Measurements from ENCODE around the gene RPL29. TPM values are rescaled to one million over a fixed set of nuclear protein-coding genes. Genes with fewer than 3 reads are reported as not detected.

RPL29 gene
- total and polyA plus RNA-seq, 9 donors, result 2,497 to 3,484 (median 2,953) TPM

- Histone ChIP-seq H3K4me1 (ENCODE audit: control insufficient read depth, insufficient read depth, low read length) (peaks cover 66% of the 10 kb centered on the region), H3K36me3 (ENCODE audit: control insufficient read depth, insufficient read depth, low read length) (no peaks in the 10 kb centered on the region), H3K27me3 (ENCODE audit: control insufficient read depth, insufficient read depth, low read length) (no peaks in the 10 kb centered on the region), H3K4me3 (ENCODE audit: low read length) (no peak overlapping the region), H3K9me3 (replicated peaks; ENCODE audit: control insufficient read depth, low read depth, low read length) (no peaks in the 10 kb centered on the region), H3K27ac (ENCODE audit: low read length) (no peak overlapping the region)
- WGBS (ENCODE audit: insufficient coverage), result 78% methylated on average over 10 of the region's 10 CpGs
- DNase-seq, result no peak
These were observed 33.8 kb upstream of the RPL29 start for GRCh38 chr3:52029535-52029934.

DNA sequence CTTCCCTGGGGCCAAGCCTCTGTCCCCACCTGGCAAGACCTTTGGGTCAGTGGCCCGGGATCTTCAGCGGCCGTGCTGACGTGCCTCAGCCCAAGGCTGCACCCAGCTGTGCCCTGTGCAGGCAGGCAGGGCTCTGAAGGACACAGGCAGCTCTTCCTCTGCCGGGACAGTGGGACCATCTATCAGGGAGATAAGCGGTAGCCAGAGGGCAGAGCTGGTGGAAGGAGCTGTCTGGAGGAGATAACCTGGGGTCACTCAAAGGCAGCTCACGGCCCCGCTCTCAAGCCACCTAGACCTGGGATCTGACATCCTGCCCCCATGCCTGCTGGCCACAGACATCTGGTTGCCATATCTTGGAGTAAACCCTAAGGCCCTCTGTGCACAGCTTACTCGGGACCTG is 33.4 kb upstream of the RPL29 start:
- Histone ChIP-seq H3K27ac (ENCODE audit: low read length) (no peak overlapping the region), H3K27me3 (ENCODE audit: control insufficient read depth, insufficient read depth, low read length) (no peaks in the 10 kb centered on the region), H3K4me1 (ENCODE audit: control insufficient read depth, insufficient read depth, low read length) (peaks cover 69% of the 10 kb centered on the region), H3K4me3 (ENCODE audit: low read length) (no peak overlapping the region), H3K9me3 (replicated peaks; ENCODE audit: control insufficient read depth, low read depth, low read length) (no peaks in the 10 kb centered on the region), H3K36me3 (ENCODE audit: control insufficient read depth, insufficient read depth, low read length) (no peaks in the 10 kb centered on the region)
- WGBS (ENCODE audit: insufficient coverage), result 62% methylated on average over 8 of the region's 9 CpGs
- no peak for DNase-seq

DNA sequence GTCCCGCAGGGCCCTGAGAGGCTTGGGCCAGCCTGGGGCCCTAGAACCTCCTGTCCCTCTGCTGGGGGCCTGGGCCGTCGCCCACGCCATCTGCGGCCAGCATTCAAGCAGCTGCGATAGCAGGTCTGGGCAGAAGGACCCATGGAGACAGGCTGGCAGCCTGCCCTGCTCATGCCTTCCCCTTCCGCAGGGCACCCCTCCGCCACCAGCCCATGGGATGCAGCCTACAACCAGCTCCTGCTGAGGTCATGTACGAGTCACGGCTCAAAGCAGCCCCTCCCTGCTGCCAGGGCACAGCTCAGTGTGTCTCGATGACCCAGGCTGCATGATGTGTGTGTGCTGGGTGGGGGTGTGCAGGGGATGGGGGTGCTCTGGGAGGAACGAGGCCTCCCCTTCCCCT is 32.9 kb upstream of the RPL29 start:
- peak; percentile 64 for DNase-seq
- Histone ChIP-seq H3K4me3 (ENCODE audit: low read length) (no peak overlapping the region), H3K36me3 (ENCODE audit: control insufficient read depth, insufficient read depth, low read length) (no peaks in the 10 kb centered on the region), H3K9me3 (replicated peaks; ENCODE audit: control insufficient read depth, low read depth, low read length) (no peaks in the 10 kb centered on the region), H3K4me1 (ENCODE audit: control insufficient read depth, insufficient read depth, low read length) (peaks cover 72% of the 10 kb centered on the region), H3K27ac (ENCODE audit: low read length) (no peak overlapping the region), H3K27me3 (ENCODE audit: control insufficient read depth, insufficient read depth, low read length) (no peaks in the 10 kb centered on the region)
- 86% methylated on average over 6 of the region's 12 CpGs for WGBS (ENCODE audit: insufficient coverage)

DNA sequence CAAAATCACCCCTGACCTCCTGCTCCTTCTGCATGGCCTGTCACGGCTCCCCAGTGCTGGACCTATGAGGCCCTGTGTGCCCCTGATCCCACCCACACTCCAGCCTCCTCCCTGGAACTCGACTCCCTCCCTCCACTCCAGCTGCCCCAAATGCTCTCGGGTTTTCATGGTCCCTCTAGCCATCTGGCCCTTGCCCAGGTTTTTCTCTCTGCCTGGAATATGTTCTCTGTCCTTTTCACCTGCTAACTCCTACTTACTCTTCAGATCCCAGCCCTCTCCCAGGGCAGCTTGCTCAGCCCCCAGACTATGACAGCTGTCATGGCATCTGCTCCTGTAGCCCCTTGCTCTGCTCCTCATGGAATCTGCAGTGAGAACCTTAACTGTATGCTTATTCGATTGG is 30.3 kb upstream of the RPL29 start:
- Histone ChIP-seq H3K4me1 (ENCODE audit: control insufficient read depth, insufficient read depth, low read length) (peaks cover 75% of the 10 kb centered on the region), H3K4me3 (ENCODE audit: low read length) (no peak overlapping the region), H3K27ac (ENCODE audit: low read length) (peak overlapping the region; percentile 69), H3K9me3 (replicated peaks; ENCODE audit: control insufficient read depth, low read depth, low read length) (no peaks in the 10 kb centered on the region), H3K27me3 (ENCODE audit: control insufficient read depth, insufficient read depth, low read length) (no peaks in the 10 kb centered on the region), H3K36me3 (ENCODE audit: control insufficient read depth, insufficient read depth, low read length) (no peaks in the 10 kb centered on the region)
- 28% methylated on average over 4 of the region's 4 CpGs for WGBS (ENCODE audit: insufficient coverage)
- peak; percentile 86 for DNase-seq

DNA sequence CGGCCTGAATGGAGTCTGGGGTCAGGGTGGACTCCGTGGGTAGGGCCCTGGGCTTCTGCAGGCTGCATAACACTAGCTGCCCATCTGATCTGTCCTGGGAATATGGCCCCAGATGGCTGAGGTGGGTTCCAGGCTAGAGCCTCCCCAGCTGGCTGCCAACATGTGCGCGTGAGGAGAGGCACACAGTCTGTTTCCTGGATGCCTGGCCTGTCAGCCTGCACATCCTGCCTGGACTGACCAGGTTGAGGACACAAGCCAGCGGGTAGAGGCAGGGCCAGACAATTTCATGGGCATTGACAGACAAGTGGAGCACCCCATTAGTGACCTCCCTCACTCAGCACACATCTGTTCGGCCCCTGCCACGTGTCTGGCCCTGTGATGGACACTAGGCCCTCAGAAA is 29.8 kb upstream of the RPL29 start:
- Histone ChIP-seq H3K4me3 (ENCODE audit: low read length) (no peak overlapping the region), H3K36me3 (ENCODE audit: control insufficient read depth, insufficient read depth, low read length) (no peaks in the 10 kb centered on the region), H3K4me1 (ENCODE audit: control insufficient read depth, insufficient read depth, low read length) (peaks cover 75% of the 10 kb centered on the region), H3K27me3 (ENCODE audit: control insufficient read depth, insufficient read depth, low read length) (no peaks in the 10 kb centered on the region), H3K9me3 (replicated peaks; ENCODE audit: control insufficient read depth, low read depth, low read length) (no peaks in the 10 kb centered on the region), H3K27ac (ENCODE audit: low read length) (peak overlapping the region; percentile 69)
- 50% methylated on average over 5 of the region's 7 CpGs for WGBS (ENCODE audit: insufficient coverage)
- DNase-seq, result no peak

DNA sequence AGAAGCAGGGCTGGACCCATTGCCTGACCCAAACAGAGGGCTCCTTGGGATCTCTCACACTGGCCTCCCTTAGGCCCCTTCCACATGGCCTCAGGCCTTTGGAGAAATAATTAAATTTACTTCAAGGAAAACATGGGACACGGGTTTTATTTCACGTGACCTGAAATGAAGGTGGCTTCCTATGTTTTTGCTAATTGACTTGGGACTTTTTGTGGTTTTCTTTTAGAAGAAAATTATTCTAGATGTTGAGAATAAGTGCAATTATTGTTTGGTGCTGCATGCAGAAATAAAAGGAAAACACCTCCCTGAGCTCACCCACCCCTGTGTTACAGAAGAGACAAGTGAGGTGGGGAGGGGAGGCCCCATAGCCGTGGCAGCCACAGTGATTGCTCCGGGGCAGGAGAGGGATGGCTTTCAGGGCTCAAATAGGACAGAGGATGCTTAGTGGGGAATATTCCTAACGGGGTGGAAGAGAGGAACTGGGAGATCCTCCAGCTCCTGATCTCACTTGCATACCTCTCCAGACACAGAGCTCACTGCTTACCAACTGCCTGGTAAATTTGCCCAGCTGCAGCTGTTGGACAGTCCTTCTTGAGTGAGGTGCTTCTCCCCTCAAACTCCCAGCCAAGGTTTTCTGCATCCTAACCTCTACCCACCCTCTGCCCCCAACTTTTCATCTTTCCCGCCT is 29.2 kb upstream of the RPL29 start:
- no peak overlapping the region for H3K27ac ChIP-seq (ENCODE audit: low read length)
- no peaks in the 10 kb centered on the region for H3K27me3 ChIP-seq (ENCODE audit: control insufficient read depth, insufficient read depth, low read length)
- no peak overlapping the region for H3K4me3 ChIP-seq (ENCODE audit: low read length)
- 0% methylated on average over 1 of the region's 6 CpGs for WGBS (ENCODE audit: insufficient coverage)
- DNase-seq, result no peak
- no peaks in the 10 kb centered on the region for H3K36me3 ChIP-seq (ENCODE audit: control insufficient read depth, insufficient read depth, low read length)
- H3K4me1 ChIP-seq (ENCODE audit: control insufficient read depth, insufficient read depth, low read length), result peaks cover 76% of the 10 kb centered on the region
- H3K9me3 ChIP-seq (replicated peaks; ENCODE audit: control insufficient read depth, low read depth, low read length), result no peaks in the 10 kb centered on the region

DNA sequence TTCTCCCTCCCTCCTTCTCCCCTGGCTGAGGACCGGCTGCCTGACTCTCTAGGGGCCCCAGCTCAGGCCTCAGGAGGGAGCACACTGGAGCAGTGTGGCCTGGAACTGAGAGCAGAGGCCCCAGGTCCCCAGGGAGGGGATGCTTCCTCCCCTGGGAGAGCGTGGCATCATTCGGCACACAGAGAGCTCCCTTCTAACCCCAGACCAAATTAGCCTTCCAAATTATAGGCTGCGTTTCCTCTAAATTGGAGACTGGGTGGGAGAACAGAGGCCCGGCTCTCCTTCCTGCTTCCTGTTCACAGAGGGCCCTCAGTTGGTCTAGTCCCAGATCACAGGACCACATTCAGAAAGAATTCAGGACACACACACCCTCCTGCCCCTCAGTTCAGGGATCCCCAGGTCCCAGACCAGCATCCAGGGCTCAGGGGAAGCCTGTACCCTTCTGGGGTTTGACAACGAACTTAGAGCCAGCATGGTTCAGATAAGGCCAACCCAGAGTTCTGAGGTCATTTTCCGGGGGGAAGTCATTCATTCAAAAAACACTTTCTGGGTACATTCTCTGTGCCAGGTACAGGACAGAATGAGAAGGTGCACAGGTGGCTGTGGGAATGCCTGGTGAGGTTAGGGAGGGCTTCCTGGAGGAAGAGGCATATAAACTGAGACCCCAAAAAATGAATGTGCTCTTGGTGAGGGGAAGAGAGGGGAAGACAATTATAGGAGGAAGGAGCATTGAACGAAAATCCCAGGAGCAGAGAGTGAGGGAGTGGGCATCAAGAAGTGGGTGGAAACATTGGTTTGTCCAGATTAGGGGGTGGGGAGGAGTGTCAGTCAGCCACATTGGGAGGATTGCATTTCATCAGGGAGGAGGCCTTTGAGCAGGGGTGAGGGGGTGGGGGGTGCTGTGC is 28.4 kb upstream of the RPL29 start:
- H3K36me3 ChIP-seq (ENCODE audit: control insufficient read depth, insufficient read depth, low read length), result no peaks in the 10 kb centered on the region
- H3K27ac ChIP-seq (ENCODE audit: low read length), result no peak overlapping the region
- 56% methylated on average over 4 of the region's 8 CpGs for WGBS (ENCODE audit: insufficient coverage)
- no peaks in the 10 kb centered on the region for H3K9me3 ChIP-seq (replicated peaks; ENCODE audit: control insufficient read depth, low read depth, low read length)
- H3K4me3 ChIP-seq (ENCODE audit: low read length), result no peak overlapping the region
- peaks cover 82% of the 10 kb centered on the region for H3K4me1 ChIP-seq (ENCODE audit: control insufficient read depth, insufficient read depth, low read length)
- no peaks in the 10 kb centered on the region for H3K27me3 ChIP-seq (ENCODE audit: control insufficient read depth, insufficient read depth, low read length)
- DNase-seq, result no peak

DNA sequence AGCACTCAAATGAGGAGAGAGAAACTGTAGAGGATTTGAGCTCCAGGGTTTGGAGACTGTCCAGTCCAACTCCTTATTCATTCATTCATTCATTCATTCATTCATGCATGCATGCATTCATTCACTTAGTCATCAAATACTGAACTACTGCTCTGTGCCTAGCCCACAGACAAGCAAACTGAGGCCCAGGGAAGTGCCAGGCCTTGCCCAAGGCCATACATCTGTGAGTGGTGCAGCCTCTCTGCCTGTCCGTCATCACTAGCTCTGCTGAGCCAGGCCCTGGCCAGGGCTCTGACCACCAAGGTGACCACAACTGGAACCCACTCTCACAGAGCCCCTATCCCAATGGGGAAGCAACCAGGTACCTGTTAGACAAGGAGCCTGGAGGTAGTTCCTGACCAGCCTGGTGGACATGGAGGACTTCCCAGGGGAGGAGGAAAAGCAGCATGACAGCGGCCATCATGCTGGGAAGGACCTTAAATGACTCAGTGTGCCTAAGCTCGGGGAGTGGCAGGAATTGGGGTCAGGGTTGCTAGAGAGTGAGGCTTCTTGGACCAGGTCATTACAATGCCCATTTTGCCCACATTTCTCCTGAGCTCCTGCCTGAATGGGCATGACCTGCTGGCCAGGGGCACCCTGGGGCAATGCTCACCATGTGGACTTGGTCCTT is 27.5 kb upstream of the RPL29 start:
- Histone ChIP-seq H3K36me3 (ENCODE audit: control insufficient read depth, insufficient read depth, low read length) (no peaks in the 10 kb centered on the region), H3K9me3 (replicated peaks; ENCODE audit: control insufficient read depth, low read depth, low read length) (no peaks in the 10 kb centered on the region), H3K4me3 (ENCODE audit: low read length) (no peak overlapping the region), H3K27me3 (ENCODE audit: control insufficient read depth, insufficient read depth, low read length) (no peaks in the 10 kb centered on the region), H3K27ac (ENCODE audit: low read length) (no peak overlapping the region), H3K4me1 (ENCODE audit: control insufficient read depth, insufficient read depth, low read length) (peaks cover 79% of the 10 kb centered on the region)
- no peak for DNase-seq
- WGBS (ENCODE audit: insufficient coverage), result 90% methylated on average over 2 of the region's 3 CpGs

DNA sequence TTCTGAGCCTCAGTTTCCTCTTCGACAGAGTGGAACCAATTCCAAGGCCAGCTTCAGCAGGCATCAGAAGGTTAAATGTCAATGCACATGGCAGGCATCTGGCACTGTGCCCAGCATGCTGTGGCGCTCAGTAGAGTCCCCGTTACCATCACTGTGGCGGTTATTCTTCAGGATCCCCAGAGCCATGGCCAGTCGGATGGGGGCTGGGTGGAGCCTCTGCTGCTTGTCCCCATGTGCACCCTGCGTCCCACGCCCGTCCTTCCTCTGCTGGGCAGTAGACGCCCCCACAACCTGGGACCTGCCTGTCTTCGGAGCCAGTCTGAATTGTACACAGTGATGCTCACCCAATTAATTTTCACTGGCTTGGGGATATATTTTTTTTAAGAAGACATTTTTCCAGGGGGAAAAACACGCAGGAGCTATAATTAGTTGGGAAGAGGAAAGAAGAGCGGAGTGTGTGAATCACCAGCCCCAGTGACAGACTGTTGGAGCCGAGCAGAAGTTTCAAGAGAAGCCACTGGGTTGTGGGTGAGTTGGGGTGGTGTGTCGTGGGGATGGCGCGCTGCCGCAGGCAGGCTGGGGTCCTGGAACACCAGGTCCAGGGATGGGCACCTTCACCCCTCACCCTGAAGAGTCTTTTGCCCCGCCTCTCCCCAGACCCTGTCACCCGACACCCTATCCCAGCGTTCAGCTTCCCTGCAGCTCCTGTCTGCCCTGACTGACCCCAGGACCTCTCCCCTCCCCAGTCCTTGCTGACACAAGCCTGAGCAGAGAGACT is 26.8 kb upstream of the RPL29 start:
- H3K4me1 ChIP-seq (ENCODE audit: control insufficient read depth, insufficient read depth, low read length), result peaks cover 80% of the 10 kb centered on the region
- no peak overlapping the region for H3K27ac ChIP-seq (ENCODE audit: low read length)
- H3K4me3 ChIP-seq (ENCODE audit: low read length), result no peak overlapping the region
- WGBS (ENCODE audit: insufficient coverage), result 55% methylated on average over 8 of the region's 20 CpGs
- no peak for DNase-seq
- H3K27me3 ChIP-seq (ENCODE audit: control insufficient read depth, insufficient read depth, low read length), result no peaks in the 10 kb centered on the region
- H3K9me3 ChIP-seq (replicated peaks; ENCODE audit: control insufficient read depth, low read depth, low read length), result no peaks in the 10 kb centered on the region
- no peaks in the 10 kb centered on the region for H3K36me3 ChIP-seq (ENCODE audit: control insufficient read depth, insufficient read depth, low read length)

Measured in muscle of leg (tissue), 11 donors.